ENCODE results near the gene NCAM1.

NCAM1 gene

DNA sequence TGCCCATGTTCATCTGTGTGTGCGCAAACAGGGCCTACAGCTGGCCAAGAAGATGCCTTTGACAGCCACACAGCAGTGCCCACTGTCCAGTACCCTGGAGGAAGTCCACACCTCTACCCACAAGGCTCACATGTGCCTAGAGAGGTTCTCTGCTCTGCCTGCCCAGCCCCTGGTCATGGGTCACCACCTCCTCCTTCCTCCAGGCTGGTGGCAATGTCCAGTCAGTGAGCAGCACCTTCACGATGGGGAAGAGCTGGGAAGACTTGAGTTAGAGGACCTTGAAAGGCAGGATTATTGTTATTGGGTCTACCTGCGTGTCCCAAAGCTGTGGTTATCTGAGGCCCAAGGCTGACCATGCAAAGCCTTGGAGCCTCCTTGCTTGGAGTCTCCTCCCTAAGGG lies 324.8 kb downstream of the NCAM1 start:
- TF ChIP-seq CTCF (IDR thresholded peaks at IDR 0.05): no peak

DNA sequence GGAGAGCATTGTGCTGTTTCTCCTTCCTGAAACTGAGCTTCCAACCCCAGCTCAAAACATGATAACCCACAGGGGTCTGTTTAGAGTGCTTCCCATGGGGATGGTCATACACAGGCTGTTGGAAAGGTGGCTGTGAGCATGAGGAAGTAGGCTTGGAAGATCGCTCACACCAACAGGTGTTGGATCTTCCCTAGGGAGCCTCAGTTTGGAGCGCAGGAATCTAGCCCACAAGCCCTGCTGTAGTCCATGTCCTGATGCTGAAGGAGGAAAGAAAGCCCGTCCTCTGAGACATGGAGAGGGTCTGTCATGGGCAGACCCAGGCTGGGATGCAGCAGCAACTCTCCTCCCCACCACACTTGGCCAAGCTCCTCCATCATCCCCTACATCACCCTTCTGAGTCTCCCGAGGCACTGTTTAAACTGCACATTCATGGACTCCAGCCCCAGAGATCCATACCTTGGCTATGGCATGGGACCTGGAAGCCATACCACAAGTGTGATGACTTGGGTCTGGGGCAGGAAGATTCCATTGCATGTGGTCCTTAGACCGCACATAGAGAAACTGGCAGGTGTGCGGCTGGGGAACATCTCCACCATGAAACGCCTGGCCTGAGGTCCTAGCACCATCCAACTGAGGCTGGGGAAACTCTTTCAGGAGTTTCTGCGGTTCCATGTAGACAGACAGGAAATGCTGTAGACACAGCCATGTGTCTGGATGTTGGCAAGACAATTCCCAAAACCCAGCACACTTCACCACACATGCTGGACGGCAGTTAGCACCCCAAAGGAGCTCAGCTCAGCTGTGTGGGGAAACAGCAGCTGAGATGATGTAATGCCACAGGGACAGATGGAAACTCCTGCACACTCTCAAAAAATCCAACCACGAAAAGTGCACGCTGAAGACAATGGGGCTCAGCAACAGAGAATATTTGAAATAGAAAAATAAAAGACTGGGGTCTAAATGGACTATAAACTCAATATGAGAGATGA lies 325.6 kb downstream of the NCAM1 start:
- TF ChIP-seq CTCF (IDR thresholded peaks at IDR 0.05): no peak

- TF ChIP-seq CTCF (IDR thresholded peaks at IDR 0.05): no peak
These were observed 326.6 kb downstream of the NCAM1 start for GRCh38 chr11:113287801-113288200.

DNA sequence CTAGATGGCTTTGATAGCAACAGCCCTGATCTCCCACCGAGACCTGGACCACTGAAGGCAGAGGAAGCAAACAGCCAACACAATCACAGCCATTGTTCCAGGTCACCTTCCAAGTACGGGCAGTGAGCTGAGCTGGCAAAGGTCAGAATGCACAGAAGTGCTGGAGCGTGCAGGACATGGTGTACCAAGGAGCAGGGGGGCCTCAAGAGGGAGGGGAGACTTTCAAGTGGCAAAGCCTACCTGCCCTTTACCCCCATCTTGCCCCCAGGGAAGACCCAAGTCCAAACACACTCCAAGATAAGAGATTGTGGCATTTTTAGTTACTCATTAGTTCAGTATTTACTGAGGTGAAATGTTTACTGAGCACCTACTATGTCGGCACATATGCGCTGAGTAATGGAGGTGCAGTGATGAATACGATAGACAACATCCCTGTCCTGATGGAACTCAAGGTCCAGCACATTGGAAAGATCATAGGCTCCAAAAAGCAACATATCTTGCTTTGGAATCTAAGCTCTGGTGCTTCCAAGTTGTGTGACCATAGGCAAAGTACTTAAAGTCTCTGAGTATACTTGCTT lies 327.2 kb downstream of the NCAM1 start:
- TF ChIP-seq CTCF (IDR thresholded peaks at IDR 0.05): no peak

DNA sequence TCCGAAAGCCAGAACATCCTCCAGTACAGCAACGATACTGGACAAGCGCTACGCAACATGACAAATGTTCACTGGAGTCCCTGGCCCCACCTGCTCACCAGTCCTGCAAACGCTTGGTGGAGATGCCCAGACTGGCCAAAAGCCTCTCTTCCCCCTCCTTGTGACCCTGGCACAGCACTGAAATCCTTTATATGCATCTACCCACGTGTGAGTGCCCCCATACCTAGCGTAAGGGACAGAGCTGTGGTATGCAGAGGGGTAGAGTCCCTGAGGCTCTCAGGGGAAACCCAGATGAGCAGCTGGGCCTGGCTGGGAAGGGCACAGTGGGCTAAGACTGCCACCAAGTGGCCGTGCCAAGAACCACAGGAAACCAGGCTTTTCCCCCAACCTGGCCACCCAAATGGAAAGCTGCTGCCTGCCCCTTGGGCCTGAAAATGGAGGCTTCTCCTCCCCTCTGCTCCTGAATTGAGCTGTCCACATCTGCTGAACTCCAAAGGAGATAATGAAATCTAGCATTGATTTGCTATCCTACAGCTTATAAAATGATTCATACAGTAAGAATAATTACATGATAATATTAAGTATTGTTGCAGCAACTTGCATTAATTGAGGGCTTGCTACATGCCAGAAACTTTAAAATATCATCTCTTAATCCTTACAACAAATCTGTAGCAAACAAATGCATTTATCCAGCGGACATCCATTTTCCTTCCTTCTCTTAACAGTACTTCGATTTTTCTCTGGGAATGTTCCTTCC lies 328.4 kb downstream of the NCAM1 start:
- TF ChIP-seq CTCF (IDR thresholded peaks at IDR 0.05): peak; percentile 91

DNA sequence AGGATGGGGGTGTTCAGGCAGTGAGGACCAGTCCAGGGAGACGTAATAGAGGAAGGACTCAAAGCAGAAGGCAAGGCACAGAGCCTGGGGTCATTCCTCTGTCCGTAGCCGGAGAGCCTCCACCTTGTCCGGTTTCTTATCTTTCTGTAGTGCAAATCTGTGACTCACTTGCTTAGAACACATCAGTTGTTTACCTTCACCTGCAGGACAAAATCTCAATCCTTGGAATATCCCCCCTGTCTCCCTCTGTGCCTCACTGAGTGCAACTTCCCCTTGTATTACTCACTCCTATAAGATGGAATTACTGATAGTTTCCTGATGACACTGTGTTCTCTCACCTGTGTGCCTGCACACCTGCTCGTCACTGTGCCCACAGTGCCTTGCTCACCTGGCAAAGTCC lies 332.7 kb downstream of the NCAM1 start:
- no peak for TF ChIP-seq CTCF (IDR thresholded peaks at IDR 0.05)

DNA sequence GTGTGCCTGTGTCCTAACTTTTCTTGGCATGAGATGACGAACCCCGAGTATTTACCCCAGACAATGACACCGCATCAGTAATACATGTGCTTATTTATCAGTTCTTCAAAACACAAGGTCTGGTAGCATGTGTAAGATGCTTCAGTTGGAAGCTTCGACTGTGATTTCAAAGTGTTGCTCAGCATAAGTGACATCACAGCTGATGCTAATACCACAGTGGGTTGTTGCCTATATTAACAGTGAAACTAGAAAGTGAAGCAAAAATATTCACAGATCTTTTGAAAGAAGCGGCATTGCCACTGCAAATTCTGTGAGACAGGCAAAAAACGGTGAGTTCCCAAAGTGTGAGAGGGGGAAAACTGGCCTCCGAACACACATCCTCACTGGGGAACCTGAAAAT lies 334.8 kb downstream of the NCAM1 start:
- no peak for TF ChIP-seq CTCF (IDR thresholded peaks at IDR 0.05)
